Activated CD8-positive, alpha-beta T cell treated with anti-CD3 and anti-CD28 coated beads for 36 hours (primary cell): ENCODE results near the gene SPATA46. TPM values are rescaled to one million over a fixed set of nuclear protein-coding genes. Genes with fewer than 3 reads are reported as not detected.

Experiments
- ATAC-seq: fragments of 200-7000 bp; cut with Tn5 transposase; one replicate; pipeline ENCODE4 v1.10.0; 2021; ENCODE audit warnings: mild to moderate bottlenecking, moderate library complexity
- CTCF ChIA-PET: fragments of 350-600 bp; sonication (Branson Sonifier 250); formaldehyde crosslinking; loops from one replicate; lab custom pipeline; 2021; ENCODE audit warnings: antibody characterized with exemption; lab: Charles Lee
- POLR2A ChIA-PET: fragments of 350-600 bp; sonication (Branson Sonifier 250); formaldehyde crosslinking; loops from one replicate; lab custom pipeline; 2021; ENCODE audit warnings: antibody characterized with exemption; lab: Charles Lee
- DNase-seq: peaks from one replicate; pipeline ENCODE4 v3.0.0-alpha.2; 2020
- H3K27ac Mint-ChIP-seq: one replicate; pipeline ENCODE4 v1.8.0; 2021; ENCODE audit warnings: mild to moderate bottlenecking, mixed read lengths
- H3K27me3 Mint-ChIP-seq: one replicate; pipeline ENCODE4 v1.8.0; 2021; ENCODE audit warnings: mixed read lengths
- H3K36me3 Mint-ChIP-seq: one replicate; pipeline ENCODE4 v1.8.0; 2021; ENCODE audit warnings: low read depth, mixed read lengths
- H3K4me1 Mint-ChIP-seq: one replicate; pipeline ENCODE4 v1.8.0; 2021; ENCODE audit warnings: low read depth, mixed read lengths
- H3K4me3 Mint-ChIP-seq: one replicate; pipeline ENCODE4 v1.8.0; 2021; ENCODE audit warnings: mild to moderate bottlenecking, moderate library complexity, mixed read lengths
- H3K9me3 Mint-ChIP-seq: one replicate; pipeline ENCODE4 v1.8.0; 2021; ENCODE audit warnings: mixed read lengths
- CTCF ChIP-seq: fragments of 200-600 bp; IDR thresholded peaks from one replicate; pipeline ENCODE4 v1.8.0; 2022; ENCODE audit warnings: antibody characterized with exemption, mild to moderate bottlenecking
- intact Hi-C: fragments of 100-400 bp; cut with micrococcal nuclease; formaldehyde crosslinking; loops from one replicate; pipeline ENCODE4 v1.10.0; 2022
- total RNA-seq, 2 experiments: library from RNA; stranded (reverse); gene quantifications; one replicate each; pipeline ENCODE4 v1.2.3, GENCODE V29; 2021

The SPATA46 gene
- total RNA-seq, 2 experiments from 2014 or later, result not detected

GRCh38 chr1:162367772-162368171 is 8.9 kb downstream of the SPATA46 start:
- ATAC-seq, result no peak
- H3K4me1 Mint-ChIP-seq, result no peaks in the 10 kb centered on the region
- intact Hi-C loops, result no loop called here
- no peak for TF ChIP-seq CTCF
- H3K27ac Mint-ChIP-seq, result no peak overlapping the region
- CTCF ChIA-PET, result no interaction called here
- H3K36me3 Mint-ChIP-seq, result no peaks in the 10 kb centered on the region
- H3K9me3 Mint-ChIP-seq, result no peaks in the 10 kb centered on the region
- POLR2A ChIA-PET, result no interaction called here
- no peaks in the 10 kb centered on the region for H3K27me3 Mint-ChIP-seq
- no peak overlapping the region for H3K4me3 Mint-ChIP-seq
- DNase-seq, result no peak

GRCh38 chr1:162367073-162367472 is 9.6 kb downstream of the SPATA46 start:
- POLR2A ChIA-PET, result no interaction called here
- no peaks in the 10 kb centered on the region for H3K36me3 Mint-ChIP-seq
- TF ChIP-seq CTCF, result no peak
- intact Hi-C loops, result no loop called here
- no peak overlapping the region for H3K27ac Mint-ChIP-seq
- CTCF ChIA-PET, result no interaction called here
- no peaks in the 10 kb centered on the region for H3K27me3 Mint-ChIP-seq
- DNase-seq (no peak), ATAC-seq (no peak)
- H3K4me3 Mint-ChIP-seq, result no peak overlapping the region
- H3K9me3 Mint-ChIP-seq, result no peaks in the 10 kb centered on the region
- H3K4me1 Mint-ChIP-seq, result no peaks in the 10 kb centered on the region

- ATAC-seq (no peak), DNase-seq (no peak)
- H3K27ac Mint-ChIP-seq, result no peak overlapping the region
- no peaks in the 10 kb centered on the region for H3K4me1 Mint-ChIP-seq
- TF ChIP-seq CTCF, result no peak
- CTCF ChIA-PET, result interaction anchor here (1.4 kb wide), 1 partner anchor 10 kb away, joined by 5 read pairs; no protein-coding TSS in a partner anchor
- POLR2A ChIA-PET, result no interaction called here
- H3K9me3 Mint-ChIP-seq, result no peaks in the 10 kb centered on the region
- no peak overlapping the region for H3K4me3 Mint-ChIP-seq
- intact Hi-C loops, result no loop called here
- H3K27me3 Mint-ChIP-seq, result no peaks in the 10 kb centered on the region
- no peaks in the 10 kb centered on the region for H3K36me3 Mint-ChIP-seq
Observed at GRCh38 chr1:162366671-162367070, 10.0 kb downstream of the SPATA46 start.

- Mint-ChIP-seq H3K27me3 (no peaks in the 10 kb centered on the region), H3K27ac (no peak overlapping the region), H3K4me1 (no peaks in the 10 kb centered on the region), H3K36me3 (no peaks in the 10 kb centered on the region), H3K9me3 (no peaks in the 10 kb centered on the region), H3K4me3 (no peak overlapping the region)
- ChIA-PET CTCF (interaction anchor here (1.4 kb wide), 1 partner anchor 9 kb away, joined by 5 read pairs; no protein-coding TSS in a partner anchor), POLR2A (no interaction called here)
- DNase-seq (no peak), ATAC-seq (no peak)
- intact Hi-C loops, result no loop called here
- TF ChIP-seq CTCF, result no peak
Observed at GRCh38 chr1:162366149-162366548, 10.5 kb downstream of the SPATA46 start.

- DNase-seq (no peak), ATAC-seq (no peak)
- H3K36me3 Mint-ChIP-seq, result no peaks in the 10 kb centered on the region
- no peak overlapping the region for H3K27ac Mint-ChIP-seq
- no peaks in the 10 kb centered on the region for H3K4me1 Mint-ChIP-seq
- no peak for TF ChIP-seq CTCF
- ChIA-PET CTCF (interaction anchor here (1.4 kb wide), 1 partner anchor 9 kb away, joined by 5 read pairs; no protein-coding TSS in a partner anchor), POLR2A (no interaction called here)
- no peak overlapping the region for H3K4me3 Mint-ChIP-seq
- intact Hi-C loops, result no loop called here
- no peaks in the 10 kb centered on the region for H3K27me3 Mint-ChIP-seq
- no peaks in the 10 kb centered on the region for H3K9me3 Mint-ChIP-seq
Observed at GRCh38 chr1:162365284-162366020, 11.2 kb downstream of the SPATA46 start.
